Left ventricle myocardium superior (tissue), 1 donor: Measurements from ENCODE around the gene CYSTM1. TPM values are rescaled to one million over a fixed set of nuclear protein-coding genes. Genes with fewer than 3 reads are reported as not detected.

Experiments
- ATAC-seq: fragments of 200-7000 bp; cut with Tn5 transposase; one replicate; pipeline ENCODE4 v1.9.1; 2020; ENCODE audit warnings: mild to moderate bottlenecking, moderate library complexity
- DNase-seq: peaks from one replicate; pipeline ENCODE4 v3.0.0-alpha.2; 2020
- intact Hi-C: fragments of 100-400 bp; cut with micrococcal nuclease; formaldehyde crosslinking; loops from one replicate; pipeline ENCODE4 v1.11.0; 2022
- long read RNA-seq: library from polyadenylated mRNA; unstranded; transcript quantifications from one replicate; pipeline ENCODE4 v2.0.0, GENCODE V29; 2021
- total RNA-seq: library from RNA; stranded (reverse); fragmentation: NEBNext Ultra II Directional; extraction: Animal tissue kit (Norgen Biotek cat#: 25700); gene quantifications from one replicate; pipeline ENCODE4 v1.2.1, GENCODE V29; 2021
- donor health status: DM: no; HTN: yes; CAD: no; lungs with severe emphysema.

CYSTM1 gene
- total RNA-seq, result 58.2 TPM
- long read RNA-seq, transcript CYSTM1-201 (3 exons, 1,336 nt), result major isoform, 91 of 101 reads
- long read RNA-seq, partial matches to known transcripts, result 8 of 101 reads
- long read RNA-seq, other reads (novel, unspliced or antisense), result 1 of 101 reads

GRCh38 chr5:140174465-140175366 lies at the start of gene CYSTM1:
Gene CYSTM1, plus strand, starts transcription at chr5:140175188. Its CDS starts 19,278 bp downstream, at chr5:140194466.
- DNase-seq (peak; percentile 99), ATAC-seq (peak; percentile 94)
- intact Hi-C loops, result loop anchor here (10.0 kb wide), 1 partner anchor 180 kb away; no protein-coding TSS in a partner anchor

GRCh38 chr5:140125637-140126036 lies 49.4 kb upstream of the CYSTM1 start, which contains the start of gene IGIP:
Gene IGIP, plus strand, starts transcription at chr5:140125937. Its CDS starts 2,540 bp downstream, at chr5:140128477.
- ATAC-seq (no peak), DNase-seq (no peak)
- intact Hi-C loops, result no loop called here

- intact Hi-C loops, result no loop called here
- ATAC-seq (no peak), DNase-seq (no peak)
Measured at GRCh38 chr5:140126315-140127012, 48.5 kb upstream of the CYSTM1 start.

- intact Hi-C loops, result no loop called here
- no peak for ATAC-seq
- no peak for DNase-seq
Measured at GRCh38 chr5:140128376-140128775, 46.6 kb upstream of the CYSTM1 start.

GRCh38 chr5:140130949-140131733 lies 43.8 kb upstream of the CYSTM1 start:
- intact Hi-C loops, result no loop called here
- ATAC-seq (peak; percentile 23), DNase-seq (no peak)

GRCh38 chr5:140131967-140132409 lies 43.0 kb upstream of the CYSTM1 start:
- intact Hi-C loops, result no loop called here
- ATAC-seq (peak; percentile 75), DNase-seq (no peak)

- DNase-seq (no peak), ATAC-seq (no peak)
- intact Hi-C loops, result no loop called here
Measured at GRCh38 chr5:140133514-140134167, 41.3 kb upstream of the CYSTM1 start.

GRCh38 chr5:140134277-140134935 lies 40.6 kb upstream of the CYSTM1 start:
- DNase-seq (no peak), ATAC-seq (no peak)
- intact Hi-C loops, result no loop called here

GRCh38 chr5:140135127-140135526 lies 39.9 kb upstream of the CYSTM1 start:
- DNase-seq (no peak), ATAC-seq (no peak)
- intact Hi-C loops, result no loop called here

GRCh38 chr5:140136624-140137023 lies 38.4 kb upstream of the CYSTM1 start:
- DNase-seq, result no peak
- ATAC-seq, result no peak
- intact Hi-C loops, result no loop called here

- ATAC-seq, result peak; percentile 72
- no peak for DNase-seq
- intact Hi-C loops, result no loop called here
Measured at GRCh38 chr5:140140435-140140834, 34.6 kb upstream of the CYSTM1 start.

GRCh38 chr5:140141241-140141640 lies 33.7 kb upstream of the CYSTM1 start:
- ATAC-seq, result no peak
- intact Hi-C loops, result no loop called here
- DNase-seq, result no peak

- ATAC-seq (no peak), DNase-seq (no peak)
- intact Hi-C loops, result no loop called here
Measured at GRCh38 chr5:140142246-140142645, 32.7 kb upstream of the CYSTM1 start.

- ATAC-seq (no peak), DNase-seq (no peak)
- intact Hi-C loops, result no loop called here
Measured at GRCh38 chr5:140142856-140143255, 32.1 kb upstream of the CYSTM1 start.

- ATAC-seq, result no peak
- no peak for DNase-seq
- intact Hi-C loops, result no loop called here
Measured at GRCh38 chr5:140143521-140144258, 31.3 kb upstream of the CYSTM1 start.

- no peak for ATAC-seq
- intact Hi-C loops, result no loop called here
- DNase-seq, result no peak
Measured at GRCh38 chr5:140145256-140145655, 29.7 kb upstream of the CYSTM1 start.

GRCh38 chr5:140145818-140146522 lies 29.0 kb upstream of the CYSTM1 start:
- intact Hi-C loops, result no loop called here
- ATAC-seq, result peak; percentile 96
- peak; percentile 91 for DNase-seq
